Nephron progenitor cell (in vitro differentiated cells): ENCODE data around the gene UBE2Z.

Source experiments
- DNase-seq: peaks from one replicate; pipeline ENCODE4 v3.0.0; 2021
- H3K27ac Mint-ChIP-seq: 2 replicates; pipeline ENCODE4 v1.8.0; 2021; ENCODE audit warnings: mild to moderate bottlenecking, moderate library complexity, mixed read lengths
- H3K27me3 Mint-ChIP-seq: 2 replicates; pipeline ENCODE4 v1.8.0; 2021; ENCODE audit warnings: mild to moderate bottlenecking, low read depth, mixed read lengths; ENCODE audit not compliant: poor library complexity
- H3K36me3 Mint-ChIP-seq: 2 replicates; pipeline ENCODE4 v1.8.0; 2021; ENCODE audit warnings: low read depth, mixed read lengths
- H3K4me1 Mint-ChIP-seq: 2 replicates; pipeline ENCODE4 v1.8.0; 2021; ENCODE audit warnings: mixed read lengths
- H3K4me3 Mint-ChIP-seq: 2 replicates; pipeline ENCODE4 v1.8.0; 2021; ENCODE audit warnings: mild to moderate bottlenecking, moderate library complexity, mixed read lengths
- H3K9me3 Mint-ChIP-seq: 2 replicates; pipeline ENCODE4 v1.8.0; 2021; ENCODE audit warnings: mild to moderate bottlenecking, moderate library complexity, mixed read lengths
- TF ChIP-seq, protein P1 (sequence below): fragments of 200-600 bp; sonication (generic); IDR thresholded peaks from 2 replicates; pipeline ENCODE4 v1.5.0; 2021; ENCODE audit warnings: antibody characterized with exemption

UBE2Z gene

DNA sequence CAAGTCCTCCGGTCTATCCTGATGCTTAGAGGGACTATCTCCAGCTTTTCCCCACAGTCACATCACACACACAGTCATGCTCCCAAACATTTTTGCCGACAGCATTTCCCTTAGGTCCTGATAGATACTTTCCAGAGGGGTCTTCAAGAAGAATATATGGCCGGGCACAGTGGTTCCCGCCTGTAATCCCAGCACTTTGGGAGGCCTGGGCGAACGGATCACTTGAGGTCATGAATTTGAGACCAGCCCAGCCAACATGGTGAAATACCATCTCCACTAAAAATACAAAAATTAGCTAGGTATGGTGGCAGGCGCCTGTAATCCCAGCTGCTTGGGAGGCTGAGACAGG is 64.5 kb downstream of the UBE2Z start:
- Mint-ChIP-seq H3K9me3 (no peaks in the 10 kb centered on the region), H3K4me3 (peak overlapping the region; percentile 33), H3K27ac (peak overlapping the region; percentile 95), H3K36me3 (no peaks in the 10 kb centered on the region), H3K4me1 (peaks cover 46% of the 10 kb centered on the region), H3K27me3 (peaks cover 3% of the 10 kb centered on the region)
- no peak for DNase-seq
- TF ChIP-seq, protein P1, sequence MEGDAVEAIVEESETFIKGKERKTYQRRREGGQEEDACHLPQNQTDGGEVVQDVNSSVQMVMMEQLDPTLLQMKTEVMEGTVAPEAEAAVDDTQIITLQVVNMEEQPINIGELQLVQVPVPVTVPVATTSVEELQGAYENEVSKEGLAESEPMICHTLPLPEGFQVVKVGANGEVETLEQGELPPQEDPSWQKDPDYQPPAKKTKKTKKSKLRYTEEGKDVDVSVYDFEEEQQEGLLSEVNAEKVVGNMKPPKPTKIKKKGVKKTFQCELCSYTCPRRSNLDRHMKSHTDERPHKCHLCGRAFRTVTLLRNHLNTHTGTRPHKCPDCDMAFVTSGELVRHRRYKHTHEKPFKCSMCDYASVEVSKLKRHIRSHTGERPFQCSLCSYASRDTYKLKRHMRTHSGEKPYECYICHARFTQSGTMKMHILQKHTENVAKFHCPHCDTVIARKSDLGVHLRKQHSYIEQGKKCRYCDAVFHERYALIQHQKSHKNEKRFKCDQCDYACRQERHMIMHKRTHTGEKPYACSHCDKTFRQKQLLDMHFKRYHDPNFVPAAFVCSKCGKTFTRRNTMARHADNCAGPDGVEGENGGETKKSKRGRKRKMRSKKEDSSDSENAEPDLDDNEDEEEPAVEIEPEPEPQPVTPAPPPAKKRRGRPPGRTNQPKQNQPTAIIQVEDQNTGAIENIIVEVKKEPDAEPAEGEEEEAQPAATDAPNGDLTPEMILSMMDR: no peak

DNA sequence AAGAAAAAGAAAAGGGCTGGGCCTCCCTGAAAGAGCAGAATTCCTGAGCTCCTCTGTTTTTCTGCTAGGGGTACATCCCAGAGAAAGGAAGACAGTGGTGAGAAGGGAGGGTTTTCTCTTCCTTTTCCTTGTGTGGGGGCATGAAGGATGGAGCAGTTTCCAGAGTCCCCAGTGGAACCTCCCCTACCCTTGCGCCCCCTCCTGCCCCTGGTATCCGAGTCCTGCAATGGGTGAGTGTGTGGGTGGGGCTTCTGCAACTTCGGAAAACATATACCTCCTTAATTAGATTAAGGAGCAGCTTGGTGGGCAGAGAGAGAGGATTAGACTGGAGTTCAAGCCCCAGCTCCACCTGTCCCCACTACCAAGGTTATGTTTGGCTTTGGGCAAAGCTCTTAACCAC is 65.6 kb downstream of the UBE2Z start:
- no peaks in the 10 kb centered on the region for H3K36me3 Mint-ChIP-seq
- no peaks in the 10 kb centered on the region for H3K9me3 Mint-ChIP-seq
- no peak for DNase-seq
- no peak overlapping the region for H3K27ac Mint-ChIP-seq
- H3K4me3 Mint-ChIP-seq: no peak overlapping the region
- H3K27me3 Mint-ChIP-seq: no peaks in the 10 kb centered on the region
- peaks cover 39% of the 10 kb centered on the region for H3K4me1 Mint-ChIP-seq
- TF ChIP-seq, protein P1: no peak
